ENCODE data around the gene POU4F1.

DNA sequence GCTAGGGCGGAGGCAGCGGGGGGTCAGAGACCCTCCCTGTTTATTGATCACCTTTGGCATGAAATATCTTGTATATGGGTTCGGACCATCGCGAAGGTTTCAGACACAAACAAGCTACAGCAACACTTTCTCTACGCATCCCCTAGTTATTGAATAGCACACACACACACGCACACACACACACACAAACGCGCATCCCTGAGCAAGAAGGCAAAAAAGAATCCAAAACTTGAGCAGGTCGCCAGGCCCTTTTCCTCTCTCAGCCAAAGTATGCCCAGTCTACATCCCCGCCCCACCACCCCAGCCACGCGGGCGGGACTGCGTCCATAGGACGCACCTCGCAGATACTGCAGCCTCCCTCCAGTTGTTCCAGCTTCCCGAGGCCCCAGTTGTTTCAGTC, 16.0 kb downstream of the POU4F1 start:
- no peak for TF ChIP-seq POLR2A (IDR thresholded peaks at IDR 0.05)
- TF ChIP-seq, protein P1, sequence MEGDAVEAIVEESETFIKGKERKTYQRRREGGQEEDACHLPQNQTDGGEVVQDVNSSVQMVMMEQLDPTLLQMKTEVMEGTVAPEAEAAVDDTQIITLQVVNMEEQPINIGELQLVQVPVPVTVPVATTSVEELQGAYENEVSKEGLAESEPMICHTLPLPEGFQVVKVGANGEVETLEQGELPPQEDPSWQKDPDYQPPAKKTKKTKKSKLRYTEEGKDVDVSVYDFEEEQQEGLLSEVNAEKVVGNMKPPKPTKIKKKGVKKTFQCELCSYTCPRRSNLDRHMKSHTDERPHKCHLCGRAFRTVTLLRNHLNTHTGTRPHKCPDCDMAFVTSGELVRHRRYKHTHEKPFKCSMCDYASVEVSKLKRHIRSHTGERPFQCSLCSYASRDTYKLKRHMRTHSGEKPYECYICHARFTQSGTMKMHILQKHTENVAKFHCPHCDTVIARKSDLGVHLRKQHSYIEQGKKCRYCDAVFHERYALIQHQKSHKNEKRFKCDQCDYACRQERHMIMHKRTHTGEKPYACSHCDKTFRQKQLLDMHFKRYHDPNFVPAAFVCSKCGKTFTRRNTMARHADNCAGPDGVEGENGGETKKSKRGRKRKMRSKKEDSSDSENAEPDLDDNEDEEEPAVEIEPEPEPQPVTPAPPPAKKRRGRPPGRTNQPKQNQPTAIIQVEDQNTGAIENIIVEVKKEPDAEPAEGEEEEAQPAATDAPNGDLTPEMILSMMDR (IDR thresholded peaks at IDR 0.05), result no peak

All from Peyer's patch (tissue), 4 donors.